Daoy (cell line): Measurements from ENCODE around the gene MEX3B. TPM values are rescaled to one million over a fixed set of nuclear protein-coding genes. Genes with fewer than 3 reads are reported as not detected.
"Not testable (repeated sequence)": the region's sequence is repeated elsewhere in the genome, so short reads cannot be mapped to it uniquely, and the experiment has no call there.

Source experiments
- DNase-seq: peaks from one replicate; pipeline ENCODE4 v3.0.0-alpha.2; 2015; ENCODE audit warnings: low read depth
- total RNA-seq: library from RNA; depleted of rRNA; stranded (reverse); fragments of >200 nt; shearing (Covaris generic); gene quantifications from 2 replicates; pipeline ENCODE4 v1.2.3, GENCODE V29; 2014

Gene MEX3B
- total RNA-seq, 1 experiment from 2014 or later: 7.7 TPM

GRCh38 chr15:82048811-82049210, 3.0 kb upstream of the MEX3B start:
- DNase-seq: no peak

GRCh38 chr15:82047453-82048400, 1.9 kb upstream of the MEX3B start:
- DNase-seq: no peak

GRCh38 chr15:82046666-82047452, 1.0 kb upstream of the MEX3B start:
- peak; percentile 95 for DNase-seq

- DNase-seq: peak; percentile 54
Measured at GRCh38 chr15:82045179-82045891, 483 bp downstream of the MEX3B start.

GRCh38 chr15:82044373-82045178, 1.2 kb downstream of the MEX3B start:
- peak; percentile 51 for DNase-seq

GRCh38 chr15:82043796-82044372, 1.9 kb downstream of the MEX3B start:
- DNase-seq: no peak

- DNase-seq: no peak
Measured at GRCh38 chr15:82043130-82043673, 2.6 kb downstream of the MEX3B start.

- DNase-seq: no peak
Measured at GRCh38 chr15:82040862-82041261, 5.0 kb downstream of the MEX3B start.

GRCh38 chr15:82040390-82040789, 5.4 kb downstream of the MEX3B start:
- no peak for DNase-seq

GRCh38 chr15:82039871-82040270, 5.9 kb downstream of the MEX3B start:
- no peak for DNase-seq

- DNase-seq: no peak
Measured at GRCh38 chr15:82036461-82036860, 9.4 kb downstream of the MEX3B start.

- DNase-seq: no peak
Measured at GRCh38 chr15:82031871-82032270, 13.9 kb downstream of the MEX3B start.

GRCh38 chr15:82030176-82030575, 15.6 kb downstream of the MEX3B start:
- no peak for DNase-seq

GRCh38 chr15:82028163-82028562, 17.7 kb downstream of the MEX3B start:
- not testable (repeated sequence) for DNase-seq

GRCh38 chr15:82021992-82022391, 23.8 kb downstream of the MEX3B start:
- no peak for DNase-seq

GRCh38 chr15:82020625-82021394, 25.0 kb downstream of the MEX3B start:
- DNase-seq: no peak

- DNase-seq: peak; percentile 18
Measured at GRCh38 chr15:82018201-82018600, 27.6 kb downstream of the MEX3B start.

GRCh38 chr15:82017656-82018055, 28.2 kb downstream of the MEX3B start:
- no peak for DNase-seq

- peak; percentile 33 for DNase-seq
Measured at GRCh38 chr15:82014989-82015388, 30.8 kb downstream of the MEX3B start.

GRCh38 chr15:82012908-82013307, 32.9 kb downstream of the MEX3B start:
- DNase-seq: no peak
